ENCODE measurements around the gene ELOVL1.

Gene ELOVL1

GRCh38 chr1:43376723-43377235 lies 9.0 kb upstream of the ELOVL1 start:
- no peak overlapping the region for H3K4me3 ChIP-seq (replicated peaks; ENCODE audit: insufficient read depth, low read length)
- DNase-seq (ENCODE audit: low read depth in 1 of 2, low spot score in 1 of 2) = no peak
- TF ChIP-seq CTCF (IDR thresholded peaks at IDR 0.05; ENCODE audit: insufficient read depth, low read length) (no peak), POLR2AphosphoS5 (IDR thresholded peaks at IDR 0.05; ENCODE audit: low read depth) (no peak), GABPA (IDR thresholded peaks at IDR 0.05; ENCODE audit: low read depth) (no peak), SPI1 (IDR thresholded peaks at IDR 0.05; ENCODE audit: borderline replicate concordance, low read depth) (no peak)
- TF ChIP-seq, protein P1, sequence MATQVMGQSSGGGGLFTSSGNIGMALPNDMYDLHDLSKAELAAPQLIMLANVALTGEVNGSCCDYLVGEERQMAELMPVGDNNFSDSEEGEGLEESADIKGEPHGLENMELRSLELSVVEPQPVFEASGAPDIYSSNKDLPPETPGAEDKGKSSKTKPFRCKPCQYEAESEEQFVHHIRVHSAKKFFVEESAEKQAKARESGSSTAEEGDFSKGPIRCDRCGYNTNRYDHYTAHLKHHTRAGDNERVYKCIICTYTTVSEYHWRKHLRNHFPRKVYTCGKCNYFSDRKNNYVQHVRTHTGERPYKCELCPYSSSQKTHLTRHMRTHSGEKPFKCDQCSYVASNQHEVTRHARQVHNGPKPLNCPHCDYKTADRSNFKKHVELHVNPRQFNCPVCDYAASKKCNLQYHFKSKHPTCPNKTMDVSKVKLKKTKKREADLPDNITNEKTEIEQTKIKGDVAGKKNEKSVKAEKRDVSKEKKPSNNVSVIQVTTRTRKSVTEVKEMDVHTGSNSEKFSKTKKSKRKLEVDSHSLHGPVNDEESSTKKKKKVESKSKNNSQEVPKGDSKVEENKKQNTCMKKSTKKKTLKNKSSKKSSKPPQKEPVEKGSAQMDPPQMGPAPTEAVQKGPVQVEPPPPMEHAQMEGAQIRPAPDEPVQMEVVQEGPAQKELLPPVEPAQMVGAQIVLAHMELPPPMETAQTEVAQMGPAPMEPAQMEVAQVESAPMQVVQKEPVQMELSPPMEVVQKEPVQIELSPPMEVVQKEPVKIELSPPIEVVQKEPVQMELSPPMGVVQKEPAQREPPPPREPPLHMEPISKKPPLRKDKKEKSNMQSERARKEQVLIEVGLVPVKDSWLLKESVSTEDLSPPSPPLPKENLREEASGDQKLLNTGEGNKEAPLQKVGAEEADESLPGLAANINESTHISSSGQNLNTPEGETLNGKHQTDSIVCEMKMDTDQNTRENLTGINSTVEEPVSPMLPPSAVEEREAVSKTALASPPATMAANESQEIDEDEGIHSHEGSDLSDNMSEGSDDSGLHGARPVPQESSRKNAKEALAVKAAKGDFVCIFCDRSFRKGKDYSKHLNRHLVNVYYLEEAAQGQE (IDR thresholded peaks at IDR 0.05; ENCODE audit: insufficient replicate concordance, low read depth) = no peak
- no peak overlapping the region for H3K27ac ChIP-seq (replicated peaks)
- H3K27me3 ChIP-seq (ENCODE audit: insufficient read depth, poor library complexity, severe bottlenecking) = no peaks in the 10 kb centered on the region

GRCh38 chr1:43373066-43373940 lies 5.5 kb upstream of the ELOVL1 start:
- no peak for DNase-seq (ENCODE audit: low read depth in 1 of 2, low spot score in 1 of 2)
- Histone ChIP-seq H3K27me3 (ENCODE audit: insufficient read depth, poor library complexity, severe bottlenecking) (no peaks in the 10 kb centered on the region), H3K27ac (replicated peaks) (no peak overlapping the region), H3K4me3 (replicated peaks; ENCODE audit: insufficient read depth, low read length) (no peak overlapping the region)
- no peak for TF ChIP-seq SPI1 (IDR thresholded peaks at IDR 0.05; ENCODE audit: borderline replicate concordance, low read depth)
- TF ChIP-seq GABPA (IDR thresholded peaks at IDR 0.05; ENCODE audit: low read depth) = no peak
- TF ChIP-seq, protein P1 (IDR thresholded peaks at IDR 0.05; ENCODE audit: insufficient replicate concordance, low read depth) = no peak
- no peak for TF ChIP-seq CTCF (IDR thresholded peaks at IDR 0.05; ENCODE audit: insufficient read depth, low read length)
- no peak for TF ChIP-seq POLR2AphosphoS5 (IDR thresholded peaks at IDR 0.05; ENCODE audit: low read depth)

DNA sequence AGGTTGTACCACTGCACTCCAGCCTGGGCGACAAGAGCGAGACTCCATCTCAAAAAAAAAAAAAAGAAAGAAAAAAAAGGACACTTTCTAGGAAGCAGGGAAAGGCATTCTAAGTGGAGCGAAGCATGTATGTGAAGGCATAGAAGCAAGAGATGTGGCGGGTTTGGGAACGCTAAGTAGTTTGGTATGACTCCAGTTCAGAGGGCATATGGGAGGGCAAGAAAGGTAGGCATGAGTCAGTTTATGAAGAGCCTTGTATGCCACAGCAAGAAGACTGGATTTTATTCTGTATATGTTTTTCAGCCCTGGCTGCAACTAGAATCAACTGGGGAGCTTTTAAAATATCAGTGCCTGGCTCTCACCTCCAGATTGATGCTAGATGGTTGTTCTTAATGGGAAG lies 4.4 kb upstream of the ELOVL1 start:
- TF ChIP-seq SPI1 (IDR thresholded peaks at IDR 0.05; ENCODE audit: borderline replicate concordance, low read depth) (no peak), CTCF (IDR thresholded peaks at IDR 0.05; ENCODE audit: insufficient read depth, low read length) (no peak), GABPA (IDR thresholded peaks at IDR 0.05; ENCODE audit: low read depth) (no peak), POLR2AphosphoS5 (IDR thresholded peaks at IDR 0.05; ENCODE audit: low read depth) (no peak)
- TF ChIP-seq, protein P1 (IDR thresholded peaks at IDR 0.05; ENCODE audit: insufficient replicate concordance, low read depth) = no peak
- H3K27me3 ChIP-seq (ENCODE audit: insufficient read depth, poor library complexity, severe bottlenecking) = no peaks in the 10 kb centered on the region
- no peak overlapping the region for H3K4me3 ChIP-seq (replicated peaks; ENCODE audit: insufficient read depth, low read length)
- DNase-seq (ENCODE audit: low read depth in 1 of 2, low spot score in 1 of 2) = no peak
- no peak overlapping the region for H3K27ac ChIP-seq (replicated peaks)
